Endothelial cell of umbilical vein (primary cell): ENCODE results near the gene EFNA5.

Source experiments
- JUN ChIP-seq: IDR thresholded peaks from 2 replicates; pipeline ENCODE4 v1.6.1; 2011; ENCODE audit warnings: borderline replicate concordance, low read depth; ENCODE audit not compliant: insufficient read length, insufficient read depth
- TF ChIP-seq, protein P1 (sequence below), 2 donors: IDR thresholded peaks; 1 replicate in 1 of 2; 2 replicates in 1 of 2; pipeline ENCODE4 v1.5.1; 2011; ENCODE audit warnings: low read length in 2 of 2, mild to moderate bottlenecking in 2 of 2, moderate library complexity in 2 of 2, control low read depth in 1 of 2, inconsistent platforms in 1 of 2, low read depth in 1 of 2; ENCODE audit not compliant: insufficient read depth in 1 of 2; ENCODE audit errors: extremely low read depth in 1 of 2

DNA sequence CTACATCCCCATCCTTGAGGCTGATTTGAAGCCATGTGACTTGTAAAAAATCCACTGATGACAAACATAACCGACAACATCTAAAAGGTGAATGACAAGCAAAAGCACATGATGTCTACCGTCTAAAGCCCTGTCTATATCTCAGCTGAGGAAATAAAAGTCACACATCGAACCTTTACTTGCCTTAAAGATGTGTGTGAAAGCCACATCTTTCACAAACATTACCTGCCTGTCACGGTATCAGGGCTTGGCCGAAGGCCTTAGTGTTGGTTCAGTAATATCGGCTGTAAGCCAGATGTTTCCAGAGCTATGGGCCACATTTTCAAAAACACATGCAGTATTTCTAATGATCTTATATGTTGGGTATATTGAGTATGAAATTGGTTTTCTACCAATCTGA, 125.8 kb downstream of the EFNA5 start:
- TF ChIP-seq, protein P1, sequence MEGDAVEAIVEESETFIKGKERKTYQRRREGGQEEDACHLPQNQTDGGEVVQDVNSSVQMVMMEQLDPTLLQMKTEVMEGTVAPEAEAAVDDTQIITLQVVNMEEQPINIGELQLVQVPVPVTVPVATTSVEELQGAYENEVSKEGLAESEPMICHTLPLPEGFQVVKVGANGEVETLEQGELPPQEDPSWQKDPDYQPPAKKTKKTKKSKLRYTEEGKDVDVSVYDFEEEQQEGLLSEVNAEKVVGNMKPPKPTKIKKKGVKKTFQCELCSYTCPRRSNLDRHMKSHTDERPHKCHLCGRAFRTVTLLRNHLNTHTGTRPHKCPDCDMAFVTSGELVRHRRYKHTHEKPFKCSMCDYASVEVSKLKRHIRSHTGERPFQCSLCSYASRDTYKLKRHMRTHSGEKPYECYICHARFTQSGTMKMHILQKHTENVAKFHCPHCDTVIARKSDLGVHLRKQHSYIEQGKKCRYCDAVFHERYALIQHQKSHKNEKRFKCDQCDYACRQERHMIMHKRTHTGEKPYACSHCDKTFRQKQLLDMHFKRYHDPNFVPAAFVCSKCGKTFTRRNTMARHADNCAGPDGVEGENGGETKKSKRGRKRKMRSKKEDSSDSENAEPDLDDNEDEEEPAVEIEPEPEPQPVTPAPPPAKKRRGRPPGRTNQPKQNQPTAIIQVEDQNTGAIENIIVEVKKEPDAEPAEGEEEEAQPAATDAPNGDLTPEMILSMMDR (IDR thresholded peaks at IDR 0.05; ENCODE audit: extremely low read depth in 1 of 2, insufficient read depth in 1 of 2, low read depth in 1 of 2, low read length in 2 of 2) = no peak
- no peak for TF ChIP-seq JUN
